ENCODE measurements around the gene CACNG4. TPM values are rescaled to one million over a fixed set of nuclear protein-coding genes. Genes with fewer than 3 reads are reported as not detected.

CACNG4 gene
- polyA plus RNA-seq, 12 donors, result 5.6 to 16.3 (median 9.0) TPM; not detected in 1

DNA sequence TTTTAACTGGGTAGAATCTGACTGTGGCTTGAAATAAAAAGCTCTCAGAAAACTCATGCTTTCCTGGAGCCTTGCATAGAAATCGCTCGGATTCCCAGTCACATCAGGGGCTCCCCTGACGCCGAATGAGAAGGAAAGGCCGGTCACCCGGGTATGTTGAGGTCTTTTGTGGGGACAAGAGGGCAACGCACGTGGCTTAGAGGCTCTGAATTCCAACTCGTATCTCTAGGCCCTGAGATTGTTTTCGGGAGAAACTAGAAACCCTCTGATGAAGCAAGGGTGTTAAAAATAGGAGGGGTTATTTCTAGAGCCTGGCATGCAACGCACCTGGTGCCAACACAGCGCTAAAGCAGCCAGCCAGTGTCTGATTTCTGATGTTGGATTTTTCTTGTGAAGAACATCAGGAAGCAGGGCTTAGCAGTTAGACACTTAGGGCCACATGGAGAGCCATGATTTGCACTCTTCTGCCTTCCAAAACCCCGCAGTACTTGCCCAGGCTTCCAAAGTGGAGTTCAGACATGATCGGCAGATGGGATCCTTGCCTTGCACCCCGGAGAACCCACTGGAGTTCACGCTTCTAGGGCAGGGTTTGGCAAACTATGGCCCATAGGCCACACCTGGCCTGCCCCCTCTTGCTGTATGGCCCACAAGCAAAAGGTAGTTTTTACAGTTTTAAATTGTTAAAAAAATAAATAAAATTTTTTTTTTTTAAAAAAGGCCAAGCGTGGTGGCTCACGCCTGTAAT lies 92.4 kb downstream of the CACNG4 start:
- no peak for DNase-seq

DNA sequence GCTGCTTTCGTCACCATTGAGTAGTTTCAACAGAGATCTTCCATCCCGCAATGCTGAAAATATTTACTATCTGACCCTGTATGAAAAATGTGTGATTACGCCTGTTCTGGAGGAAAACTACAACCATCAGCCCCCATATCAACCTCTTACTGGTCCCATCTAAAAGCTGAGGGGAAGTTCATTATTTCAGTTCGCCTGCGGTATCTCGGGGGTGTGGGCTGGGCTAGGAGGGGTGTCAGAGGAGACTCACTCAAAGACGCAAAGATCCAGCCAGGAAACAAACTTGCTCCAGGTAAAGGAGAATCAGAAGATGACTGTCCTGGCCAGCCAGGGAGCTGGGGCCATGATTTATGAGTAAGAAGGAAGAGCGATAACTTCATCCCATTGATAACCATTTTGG lies 93.5 kb downstream of the CACNG4 start:
- no peak for DNase-seq

DNA sequence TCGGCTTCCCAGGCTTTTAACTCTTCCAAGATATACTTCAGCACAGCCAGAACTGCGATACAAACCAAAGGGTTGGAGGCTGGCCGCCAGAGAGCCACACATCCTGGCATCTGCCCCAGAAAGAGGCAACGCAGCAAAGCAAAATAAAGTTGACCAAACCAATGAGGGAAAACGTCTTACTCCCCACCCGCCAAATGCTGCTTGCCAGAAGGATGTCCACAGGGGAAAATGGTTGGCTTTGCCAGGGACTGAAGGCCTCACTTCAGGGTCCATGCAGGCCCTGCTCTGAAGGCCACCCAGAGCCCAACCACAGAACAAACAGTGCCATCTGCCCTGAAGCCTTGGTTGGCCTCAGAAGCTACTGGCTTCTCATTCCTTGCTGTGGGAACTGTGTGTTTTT lies 94.9 kb downstream of the CACNG4 start:
- no peak for DNase-seq

DNA sequence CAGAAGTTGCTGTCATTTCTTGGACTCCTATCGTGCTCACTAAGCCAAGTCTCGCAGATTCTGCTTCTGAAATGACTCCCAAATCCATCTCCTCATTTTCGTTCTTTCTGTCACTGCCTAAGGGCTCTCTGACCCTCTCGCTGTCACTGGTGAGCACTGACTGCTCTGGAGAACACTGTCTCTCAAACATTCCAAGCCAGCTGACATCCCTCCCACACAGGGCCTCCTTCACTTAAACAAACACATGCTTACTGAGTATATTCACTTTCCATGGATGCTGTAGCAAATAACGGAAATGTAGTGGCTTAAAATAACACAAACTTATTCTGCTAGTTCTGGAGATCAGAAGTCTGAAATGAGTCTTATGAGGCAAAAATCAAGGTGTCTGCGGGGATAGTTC lies 98.6 kb downstream of the CACNG4 start:
- DNase-seq, result no peak

DNA sequence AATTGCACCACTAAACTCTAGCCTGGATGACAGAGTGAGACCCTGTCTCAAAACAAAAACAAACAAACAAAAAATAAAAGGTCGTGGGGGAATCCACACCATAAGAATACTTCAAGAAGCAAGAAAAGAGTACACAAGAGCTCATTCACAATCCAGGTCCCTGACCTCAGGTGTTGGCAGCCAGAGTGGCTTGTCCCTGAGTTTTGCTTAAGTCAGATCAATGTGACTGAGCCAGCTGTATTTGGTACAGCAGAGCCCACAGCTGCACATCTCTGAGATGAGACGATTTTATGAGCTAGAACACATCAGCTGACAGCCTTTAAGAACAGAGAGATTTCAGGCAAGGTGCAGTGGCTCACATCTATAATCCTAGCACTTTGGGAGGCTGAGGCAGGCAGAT lies 102.2 kb downstream of the CACNG4 start:
- DNase-seq, result no peak

DNA sequence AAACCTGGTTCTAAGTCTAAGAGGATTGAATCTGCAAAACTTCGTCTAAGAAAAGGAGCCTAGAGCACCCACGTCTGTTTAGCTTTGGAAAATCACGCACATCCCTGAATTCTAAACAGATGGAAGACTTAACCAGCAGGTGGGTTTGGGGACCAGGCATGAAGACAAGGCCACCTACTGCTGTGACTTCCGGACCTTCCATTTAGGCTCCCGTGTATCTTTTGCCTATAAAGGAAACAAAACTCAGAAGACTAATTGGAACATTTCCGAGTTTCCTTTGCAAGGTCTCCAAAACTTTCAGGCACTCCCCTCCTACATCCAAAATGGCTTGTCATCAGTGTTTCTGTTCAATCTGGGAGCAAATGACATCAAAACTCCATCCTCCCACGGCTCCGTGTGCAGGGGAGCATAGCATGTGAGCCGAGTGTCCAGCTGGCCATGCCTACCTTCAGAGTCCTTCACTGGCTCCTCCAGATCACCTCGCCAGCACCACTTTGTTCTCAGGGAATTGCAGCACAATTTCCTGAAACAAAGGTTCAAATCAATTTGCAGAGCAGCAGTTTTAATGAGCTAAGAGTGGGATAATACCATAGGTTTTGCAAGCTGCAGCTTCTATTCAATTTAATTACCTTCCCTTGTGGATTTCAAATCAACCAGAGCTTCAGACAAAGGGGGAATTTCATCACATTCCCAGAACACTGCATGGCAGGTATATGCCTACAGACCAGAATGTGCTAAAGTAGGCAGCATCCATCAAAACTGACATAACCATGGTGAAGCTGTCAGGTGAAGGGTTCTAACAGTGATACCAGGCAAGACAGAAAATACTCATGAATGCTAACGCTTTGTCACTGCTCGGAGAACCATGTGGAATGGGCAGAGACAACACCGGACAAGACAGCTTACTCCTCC lies 103.3 kb downstream of the CACNG4 start:
- DNase-seq, result no peak

DNA sequence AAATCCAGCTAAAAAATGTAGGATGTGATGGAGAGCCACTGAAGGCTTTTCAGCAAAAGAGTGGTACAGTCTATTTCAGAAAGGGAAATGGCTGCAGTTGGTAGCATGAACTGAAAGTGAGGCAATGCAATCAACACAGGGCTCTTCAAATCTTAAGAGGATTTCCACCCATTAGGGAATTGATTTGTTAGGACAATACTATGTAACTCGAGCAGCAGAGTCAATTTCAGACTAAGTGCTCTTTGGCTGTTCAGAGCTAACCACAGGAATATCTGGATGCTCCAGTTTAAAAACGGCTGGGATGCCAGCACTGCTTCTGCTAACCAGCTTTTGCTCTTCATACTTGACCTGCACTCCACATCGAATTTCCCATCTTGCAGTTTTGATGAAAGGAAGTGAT lies 104.5 kb downstream of the CACNG4 start:
- DNase-seq, result no peak

DNA sequence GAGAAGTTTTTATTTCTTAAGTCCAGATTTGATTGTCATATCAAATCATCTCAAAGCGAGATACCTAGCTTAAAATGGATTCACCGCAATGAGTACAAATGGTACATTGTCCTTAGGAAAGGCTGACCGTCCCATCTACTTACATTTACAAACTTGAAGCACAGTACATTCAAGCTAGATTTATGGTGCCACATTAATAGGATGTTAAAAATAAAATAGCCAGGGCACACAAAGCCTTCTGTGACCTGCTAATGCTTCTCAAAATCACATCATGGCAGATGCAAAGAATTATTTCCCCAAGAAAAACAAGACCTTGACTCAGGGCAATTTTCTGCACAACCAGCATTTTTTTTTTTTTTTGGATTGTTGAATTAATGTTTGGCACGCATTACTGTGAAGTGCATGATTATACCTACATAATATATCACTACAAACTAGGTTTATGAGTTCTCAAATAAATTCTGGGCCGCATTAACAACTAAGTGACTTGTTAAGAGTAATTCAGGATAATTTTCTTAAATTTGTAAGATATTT lies 105.2 kb downstream of the CACNG4 start:
- no peak for DNase-seq

DNA sequence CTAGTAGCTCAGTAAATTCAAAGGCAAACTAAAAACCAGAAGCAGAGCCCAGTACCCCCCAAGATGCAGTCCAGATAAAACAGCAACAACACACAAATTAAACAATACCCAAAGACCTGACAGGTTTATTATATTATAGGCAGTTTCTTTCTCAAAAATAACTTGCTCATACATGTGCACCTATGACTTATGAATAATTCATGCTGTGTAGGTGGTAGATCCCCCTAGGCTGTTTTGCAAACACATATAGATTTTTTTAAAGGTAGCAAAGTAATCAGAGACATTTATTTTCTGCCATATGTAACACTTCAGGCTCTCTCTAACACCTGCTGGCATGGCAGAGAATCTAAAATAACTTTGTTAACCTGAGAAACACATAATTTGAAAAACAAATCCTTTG lies 107.1 kb downstream of the CACNG4 start:
- no peak for DNase-seq

DNA sequence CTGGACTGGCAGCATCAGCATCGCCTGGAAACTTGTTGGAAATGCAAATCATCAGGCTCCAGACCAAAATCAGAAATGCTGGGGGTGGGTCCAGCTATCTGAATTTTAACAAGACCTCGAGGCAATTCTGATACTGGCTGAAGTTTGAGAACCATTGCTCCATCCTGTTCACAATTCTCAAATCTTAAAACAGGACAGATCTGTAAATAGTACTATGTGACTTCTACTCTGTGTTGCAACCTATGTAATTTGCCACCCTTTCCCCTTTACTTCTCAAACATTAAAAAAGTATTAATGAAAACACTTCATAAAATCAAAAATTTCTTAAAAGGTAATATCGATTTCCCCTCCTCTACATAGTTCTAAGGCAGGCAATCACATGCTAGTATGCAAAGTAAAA lies 108.4 kb downstream of the CACNG4 start:
- no peak for DNase-seq

DNA sequence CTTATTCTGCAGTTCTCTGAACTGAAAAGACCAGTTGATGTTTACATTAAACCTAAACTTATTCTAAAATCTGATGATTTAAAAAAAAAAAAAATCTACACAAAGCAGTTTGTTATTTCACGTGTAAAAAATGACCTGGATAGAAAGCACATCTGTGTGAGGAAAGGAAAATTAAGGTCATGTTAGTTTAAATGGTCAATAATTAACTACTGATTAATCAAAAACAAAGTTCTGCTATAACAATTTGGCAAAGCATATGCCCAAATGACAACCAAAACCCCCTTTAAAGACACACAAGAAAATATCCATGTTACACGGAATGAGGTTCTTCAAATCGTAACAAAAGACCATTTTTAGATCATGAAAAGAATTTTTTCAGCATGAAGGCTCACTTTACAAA lies 110.3 kb downstream of the CACNG4 start:
- no peak for DNase-seq

DNA sequence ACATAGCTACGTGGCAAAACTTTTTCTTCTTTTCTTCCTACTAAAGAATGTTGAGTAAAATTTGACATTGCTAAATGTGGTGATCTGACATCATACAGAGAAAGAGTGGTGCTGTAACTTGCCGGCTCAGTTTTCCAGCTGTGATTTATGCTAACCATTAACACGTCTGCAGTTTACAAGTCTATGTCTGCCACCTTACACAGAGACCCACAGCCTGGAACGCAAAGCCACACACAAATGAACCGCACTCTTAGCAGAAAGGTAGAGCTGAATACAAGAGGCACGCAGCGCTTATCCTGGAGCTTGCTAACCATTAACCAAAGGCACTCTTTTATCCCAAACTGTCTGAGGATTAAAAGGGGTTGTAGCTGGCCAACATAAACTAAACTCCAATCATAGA lies 111.8 kb downstream of the CACNG4 start:
- no peak for DNase-seq

DNA sequence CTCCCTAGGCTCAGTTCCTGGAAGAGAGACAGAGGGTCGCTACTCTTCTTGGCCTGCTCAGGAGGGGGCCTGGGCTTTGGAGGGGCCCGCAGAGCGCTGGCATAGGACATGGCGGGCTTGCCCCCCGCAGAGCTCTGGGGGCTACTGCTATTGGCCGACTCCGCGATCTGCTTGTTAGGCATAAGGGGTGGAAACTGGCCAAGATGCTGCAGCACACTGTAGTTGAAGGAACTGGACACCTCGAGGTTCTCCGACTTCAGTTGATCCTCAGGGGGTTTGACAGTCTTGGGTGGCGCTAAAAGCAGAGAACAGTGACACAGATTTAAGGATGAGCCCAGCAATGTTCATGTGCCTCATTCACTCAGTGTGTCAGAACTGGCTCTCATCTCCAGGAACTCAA lies 113.8 kb downstream of the CACNG4 start:
- DNase-seq, result no peak

DNA sequence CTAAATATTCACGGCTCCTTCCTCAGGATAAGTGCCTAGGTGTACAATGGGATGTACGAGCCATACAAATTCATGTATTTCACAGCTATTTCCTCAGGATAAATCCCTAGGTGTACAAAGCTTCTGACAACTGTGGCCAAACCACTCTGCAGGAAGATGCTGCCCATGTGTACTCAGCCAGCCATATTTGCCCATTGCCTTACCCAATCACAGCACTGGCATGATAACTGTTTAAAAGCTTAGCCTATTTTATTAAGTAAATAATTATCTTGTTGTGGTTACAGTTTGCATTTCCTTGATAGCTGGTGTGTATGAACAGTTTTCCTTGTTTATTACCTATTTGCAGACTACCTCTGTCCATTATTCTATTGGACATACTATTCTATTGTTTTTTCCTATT lies 115.0 kb downstream of the CACNG4 start:
- no peak for DNase-seq

DNA sequence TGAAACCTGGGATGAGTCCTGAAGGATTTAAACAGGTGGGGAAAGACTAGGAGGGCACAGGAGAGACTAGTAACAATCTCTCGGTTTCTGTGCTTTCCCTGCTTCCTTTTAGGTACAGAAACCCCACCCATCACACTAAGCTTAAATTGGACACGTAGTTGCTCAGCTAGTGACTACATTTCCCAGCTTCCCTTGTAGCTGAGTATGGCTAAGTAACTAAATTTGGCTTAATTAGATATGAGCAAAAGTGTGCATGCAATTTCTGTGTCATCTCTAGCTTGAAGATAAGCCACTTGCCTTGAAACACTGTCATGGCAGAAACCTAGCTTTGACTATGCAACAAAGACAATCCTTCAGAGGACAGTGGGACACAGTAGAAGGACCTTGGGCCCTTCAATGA lies 116.3 kb downstream of the CACNG4 start:
- DNase-seq, result no peak

DNA sequence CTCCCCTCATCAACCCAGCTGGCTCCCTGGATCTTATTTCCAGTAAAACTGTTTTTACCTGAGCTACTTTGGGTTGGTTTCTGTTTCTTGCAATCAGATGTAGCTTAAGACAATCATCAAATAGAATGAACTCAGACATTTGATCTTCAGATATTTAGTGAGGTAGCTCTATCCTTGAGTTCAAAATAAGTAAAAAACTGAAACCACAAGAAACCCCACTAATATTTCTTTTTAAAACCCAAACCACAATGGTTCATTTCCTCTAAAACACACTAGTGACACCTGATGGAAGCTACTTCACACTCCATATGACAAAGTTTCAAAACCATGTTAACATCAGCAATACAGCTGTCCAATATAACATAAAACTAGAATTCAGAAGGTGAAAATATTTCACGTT lies 117.6 kb downstream of the CACNG4 start:
- no peak for DNase-seq

Other genes starting within 250 kb of the CACNG4 start
- under 1 TPM in 1 of 12 donors, not detected in 11; 0.12 TPM for gene CACNG5, start 129.6 kb upstream of the CACNG4 start, polyA plus RNA-seq (ENCODE audit: insufficient read length in 12 of 12)
- gene CACNG1, start 79.8 kb downstream of the CACNG4 start, polyA plus RNA-seq (ENCODE audit: insufficient read length in 12 of 12), result 100 to 1,000 TPM in 10 of 12 donors, 10 to 100 TPM in 1, not detected in 1; 62.2 to 326 (median 176) TPM

Measured in muscle of arm (tissue), 12 donors.